HFFc6 (cell line): ENCODE data around the gene AXIN2. TPM values are rescaled to one million over a fixed set of nuclear protein-coding genes. Genes with fewer than 3 reads are reported as not detected.
"Not testable (repeated sequence)": the region's sequence is repeated elsewhere in the genome, so short reads cannot be mapped to it uniquely, and the experiment has no call there.

Experiments used
- DNase-seq: peaks from one replicate; pipeline ENCODE4 v3.0.0-alpha.2; 2018
- H3K27ac Mint-ChIP-seq: 2 replicates; pipeline ENCODE4 v1.8.0; 2020; ENCODE audit warnings: mild to moderate bottlenecking, mixed read lengths
- H3K27me3 Mint-ChIP-seq: 2 replicates; pipeline ENCODE4 v1.8.0; 2021; ENCODE audit warnings: mild to moderate bottlenecking, moderate library complexity, mixed read lengths; ENCODE audit not compliant: insufficient read depth
- H3K36me3 Mint-ChIP-seq: 2 replicates; pipeline ENCODE4 v1.8.0; 2021; ENCODE audit warnings: low read depth, mixed read lengths
- H3K4me1 Mint-ChIP-seq: 2 replicates; pipeline ENCODE4 v1.8.0; 2020; ENCODE audit warnings: low read depth, mixed read lengths
- H3K4me3 Mint-ChIP-seq: 2 replicates; pipeline ENCODE4 v1.8.0; 2020; ENCODE audit warnings: mild to moderate bottlenecking, moderate library complexity, mixed read lengths
- H3K9me3 Mint-ChIP-seq: 2 replicates; pipeline ENCODE4 v1.8.0; 2020; ENCODE audit warnings: mild to moderate bottlenecking, mixed read lengths
- CTCF ChIP-seq: fragments of 200-600 bp; sonication (generic); IDR thresholded peaks from 2 replicates; pipeline ENCODE4 v1.5.0; 2021; ENCODE audit warnings: antibody characterized with exemption, mild to moderate bottlenecking
- total RNA-seq, 6 experiments: library from RNA; stranded (reverse); fragmentation: NEBNext Ultra II Directional; extraction: Animal tissue kit (Norgen Biotek cat#: 25700); gene quantifications; 2 replicates in 1 of 6; 3 replicates in 5 of 6; pipeline ENCODE4 v1.2.3, GENCODE V29; 2021

AXIN2 gene
- total RNA-seq, 6 experiments from 2014 or later, result 0.17 to 0.57 (median 0.39) TPM

- no peak for TF ChIP-seq CTCF
- DNase-seq, result no peak
- Mint-ChIP-seq H3K9me3 (no peaks in the 10 kb centered on the region), H3K4me3 (no peak overlapping the region), H3K27me3 (0 out of 2 replicates have a peak, but pooled peaks cover 2% of the 10 kb centered on the region), H3K27ac (no peak overlapping the region), H3K4me1 (peaks cover 16% of the 10 kb centered on the region), H3K36me3 (no peaks in the 10 kb centered on the region)
Measured at GRCh38 chr17:65530523-65531255, 30.8 kb downstream of the AXIN2 start.

DNA sequence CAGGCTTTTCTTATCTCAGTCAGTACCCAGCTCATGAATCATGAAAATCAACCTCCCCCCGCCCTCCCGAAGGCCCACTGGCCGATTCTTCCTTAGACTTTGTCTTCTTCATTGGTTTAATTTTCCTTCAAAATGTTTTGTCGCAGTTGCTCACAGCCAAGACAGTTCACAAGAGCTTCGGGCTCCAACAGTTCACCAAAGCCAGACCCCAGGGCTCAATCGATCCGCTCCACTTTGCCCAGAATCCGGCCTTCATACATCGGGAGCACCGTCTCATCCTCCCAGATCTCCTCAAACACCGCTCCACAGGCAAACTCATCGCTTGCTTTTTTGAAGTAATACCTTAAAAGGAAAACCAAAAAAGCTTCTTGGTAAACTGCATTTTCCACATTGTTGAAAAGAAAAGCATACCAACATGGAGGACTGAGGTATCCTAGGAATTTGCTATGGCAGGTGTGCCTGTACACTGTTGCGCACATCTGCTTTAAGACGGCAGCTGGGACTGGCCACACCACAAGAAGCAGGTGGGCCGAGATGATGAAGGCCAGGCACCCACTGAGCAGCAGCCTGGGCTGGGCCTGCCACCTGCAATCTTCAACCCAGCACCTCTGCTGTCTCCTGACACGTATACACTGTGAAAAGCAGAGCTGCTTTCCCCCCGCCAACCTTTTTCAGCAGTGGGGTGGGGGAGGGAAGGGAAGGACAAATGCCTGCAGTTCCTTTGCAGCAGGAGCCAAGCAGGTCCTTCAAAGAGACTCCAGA is 31.5 kb downstream of the AXIN2 start:
- no peak for TF ChIP-seq CTCF
- no peak for DNase-seq
- peaks cover 15% of the 10 kb centered on the region for H3K4me1 Mint-ChIP-seq
- H3K4me3 Mint-ChIP-seq, result no peak overlapping the region
- H3K27ac Mint-ChIP-seq, result no peak overlapping the region
- H3K9me3 Mint-ChIP-seq, result no peaks in the 10 kb centered on the region
- 0 out of 2 replicates have a peak, but pooled peaks cover 2% of the 10 kb centered on the region for H3K27me3 Mint-ChIP-seq
- no peaks in the 10 kb centered on the region for H3K36me3 Mint-ChIP-seq

GRCh38 chr17:65529040-65529633 is 32.3 kb downstream of the AXIN2 start:
- no peak for DNase-seq
- peaks cover 15% of the 10 kb centered on the region for H3K4me1 Mint-ChIP-seq
- peaks cover 3% of the 10 kb centered on the region; the same call in 1 of the 2 replicates for H3K27me3 Mint-ChIP-seq
- no peaks in the 10 kb centered on the region for H3K36me3 Mint-ChIP-seq
- no peak overlapping the region for H3K27ac Mint-ChIP-seq
- TF ChIP-seq CTCF, result no peak
- no peaks in the 10 kb centered on the region for H3K9me3 Mint-ChIP-seq
- no peak overlapping the region for H3K4me3 Mint-ChIP-seq

GRCh38 chr17:65527857-65528591 is 33.4 kb downstream of the AXIN2 start:
- H3K36me3 Mint-ChIP-seq, result no peaks in the 10 kb centered on the region
- DNase-seq, result no peak
- H3K27me3 Mint-ChIP-seq, result peaks cover 6% of the 10 kb centered on the region; the same call in 1 of the 2 replicates
- no peaks in the 10 kb centered on the region for H3K9me3 Mint-ChIP-seq
- no peak overlapping the region for H3K4me3 Mint-ChIP-seq
- no peak for TF ChIP-seq CTCF
- peaks cover 15% of the 10 kb centered on the region for H3K4me1 Mint-ChIP-seq
- no peak overlapping the region for H3K27ac Mint-ChIP-seq

DNA sequence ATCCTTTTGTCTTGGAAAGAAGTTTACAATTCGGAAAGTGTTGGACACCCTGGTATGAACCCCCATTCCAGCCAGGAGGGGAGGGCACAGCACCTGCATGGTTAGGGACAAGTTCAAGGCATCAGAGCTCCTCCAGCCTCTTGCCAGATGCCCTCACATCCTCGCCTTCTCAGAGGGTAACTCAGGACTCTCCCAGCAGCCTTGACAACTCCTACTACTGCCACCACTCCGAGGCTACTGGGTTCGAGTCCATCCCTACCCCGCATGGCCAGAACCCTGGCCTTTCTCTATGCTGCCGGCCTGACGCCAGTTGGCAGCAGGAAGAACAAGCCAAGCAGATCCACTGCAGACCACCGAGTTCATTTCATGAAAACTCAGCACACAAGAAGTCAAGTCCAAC is 34.1 kb downstream of the AXIN2 start:
- Mint-ChIP-seq H3K4me1 (peaks cover 15% of the 10 kb centered on the region), H3K36me3 (no peaks in the 10 kb centered on the region), H3K27ac (no peak overlapping the region), H3K4me3 (no peak overlapping the region), H3K27me3 (peaks cover 6% of the 10 kb centered on the region; the same call in 1 of the 2 replicates), H3K9me3 (no peaks in the 10 kb centered on the region)
- DNase-seq, result no peak
- no peak for TF ChIP-seq CTCF

DNA sequence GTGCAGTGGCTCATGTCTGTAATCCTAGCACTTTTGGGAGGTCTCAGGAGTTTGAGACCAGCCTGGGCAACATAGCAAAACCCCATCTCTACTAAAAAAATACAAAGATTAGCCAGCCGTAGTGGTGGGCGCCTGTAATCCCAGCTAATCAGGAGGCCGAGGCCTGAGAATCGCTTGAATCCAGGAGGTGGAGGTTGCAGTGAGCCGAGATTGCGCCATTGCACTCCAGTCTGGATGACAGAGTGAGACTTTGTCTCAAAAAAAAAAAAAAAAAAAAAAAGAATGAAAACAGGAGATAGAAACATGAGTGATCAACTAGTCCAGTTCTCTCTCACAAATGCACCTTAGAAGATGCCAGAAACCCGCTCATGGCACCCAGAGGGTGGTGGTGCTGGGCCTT is 34.6 kb downstream of the AXIN2 start:
- H3K27ac Mint-ChIP-seq, H3K9me3 Mint-ChIP-seq, H3K4me3 Mint-ChIP-seq, H3K27me3 Mint-ChIP-seq, DNase-seq, H3K36me3 Mint-ChIP-seq: not testable (repeated sequence)
- H3K4me1 Mint-ChIP-seq, result peaks cover 12% of the 10 kb centered on the region
